BLaER1 treated with 17β-estradiol and CSF1 and Interleukin-3, amounts not matched to agents 10 nM and 100 nM (cell line): Measurements from ENCODE around the gene CADPS2.

Experiments
- H3K27ac ChIP-seq, 11 experiments: shearing (Covaris generic); formaldehyde crosslinking; 2 replicates each; pipeline ENCODE4 v1.8.1; 2022
- H3K27me3 ChIP-seq, 11 experiments: shearing (Covaris generic); formaldehyde crosslinking; 2 replicates each; pipeline ENCODE4 v1.8.1; 2022
- H3K36me3 ChIP-seq, 11 experiments: shearing (Covaris generic); formaldehyde crosslinking; 2 replicates each; pipeline ENCODE4 v1.8.1; 2022
- H3K4me1 ChIP-seq, 10 experiments: shearing (Covaris generic); formaldehyde crosslinking; 2 replicates each; pipeline ENCODE4 v1.8.1; 2022
- H3K4me2 ChIP-seq, 11 experiments: shearing (Covaris generic); formaldehyde crosslinking; 2 replicates each; pipeline ENCODE4 v1.8.1; 2022
- H3K4me3 ChIP-seq, 10 experiments: shearing (Covaris generic); formaldehyde crosslinking; 2 replicates each; pipeline ENCODE4 v1.8.1; 2022
- H3K9ac ChIP-seq, 11 experiments: shearing (Covaris generic); formaldehyde crosslinking; 2 replicates each; pipeline ENCODE4 v1.8.1; 2022
- H3K9me3 ChIP-seq, 11 experiments: shearing (Covaris generic); formaldehyde crosslinking; replicated peaks in 1 of 11; 2 replicates each; pipeline ENCODE4 v1.8.1; 2022
- H4K20me1 ChIP-seq, 11 experiments: shearing (Covaris generic); formaldehyde crosslinking; 2 replicates each; pipeline ENCODE4 v1.8.1; 2022
- Cebpa-rat ChIP-seq, 11 experiments: shearing (Covaris generic); IDR thresholded peaks; 2 replicates each; pipeline ENCODE4 v1.8.1; 2022

The CADPS2 gene

DNA sequence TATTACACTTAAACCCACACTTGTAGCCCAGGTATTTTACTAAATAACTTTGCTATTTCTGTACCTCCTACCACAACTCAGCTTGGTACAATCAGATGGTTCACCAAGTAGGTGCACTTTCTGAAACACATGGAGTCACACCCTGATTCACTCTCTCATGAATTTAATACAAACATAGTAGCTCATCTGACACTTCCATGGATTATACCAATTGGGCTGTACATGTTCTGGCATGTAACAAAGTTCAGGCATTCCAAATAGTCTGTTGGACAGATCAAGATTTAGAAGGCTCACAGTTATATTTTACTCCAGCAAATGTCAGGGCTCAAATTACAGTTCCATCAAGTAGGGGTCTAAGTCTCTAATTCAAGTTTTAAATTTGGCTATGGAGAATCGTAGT is 121.4 kb downstream of the CADPS2 start:
- no peaks in the 10 kb centered on the region for H3K4me1 ChIP-seq
- no peaks in the 10 kb centered on the region for H3K27me3 ChIP-seq
- no peaks in the 10 kb centered on the region for H3K9me3 ChIP-seq

DNA sequence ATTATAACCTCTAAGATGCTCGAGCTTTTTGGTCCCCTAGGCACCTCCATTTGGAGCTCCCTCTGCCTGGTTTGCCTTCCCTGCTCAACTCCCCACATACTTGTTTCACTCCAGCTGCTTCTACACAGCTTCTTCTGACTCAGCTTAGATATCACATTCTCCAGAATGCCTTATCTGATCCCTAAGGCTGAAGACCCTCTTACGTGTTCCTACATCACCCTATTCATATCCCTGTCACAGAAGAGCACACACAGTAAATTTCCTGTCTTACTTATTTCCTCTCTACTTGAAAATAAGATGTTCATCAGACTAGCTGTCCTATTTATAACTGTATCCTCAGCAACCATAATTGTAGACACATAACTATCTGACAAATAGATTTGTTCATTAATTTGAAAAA is 122.2 kb downstream of the CADPS2 start:
- Histone ChIP-seq H4K20me1 (no peaks in the 10 kb centered on the region), H3K9me3 (no peaks in the 10 kb centered on the region), H3K27ac (no peak overlapping the region), H3K4me3 (no peak overlapping the region), H3K4me1 (no peaks in the 10 kb centered on the region), H3K36me3 (no peaks in the 10 kb centered on the region), H3K4me2 (no peak overlapping the region), H3K27me3 (no peaks in the 10 kb centered on the region), H3K9ac (no peak overlapping the region)
- TF ChIP-seq Cebpa-rat (IDR thresholded peaks at IDR 0.05): no peak

More for the DNA sequence above, 121.4 kb downstream of the CADPS2 start:
- Histone ChIP-seq H3K4me3 (no peak overlapping the region), H3K36me3 (no peaks in the 10 kb centered on the region), H3K4me2 (no peak overlapping the region), H4K20me1 (no peaks in the 10 kb centered on the region), H3K9ac (no peak overlapping the region), H3K27ac (no peak overlapping the region)
- no peak for TF ChIP-seq Cebpa-rat (IDR thresholded peaks at IDR 0.05)

GRCh38 chr7:122762071-122762470 is 124.2 kb downstream of the CADPS2 start:
- no peaks in the 10 kb centered on the region for H3K27me3 ChIP-seq
- no peaks in the 10 kb centered on the region for H3K36me3 ChIP-seq
- H3K4me2 ChIP-seq: no peak overlapping the region
- TF ChIP-seq Cebpa-rat (IDR thresholded peaks at IDR 0.05): no peak
- H4K20me1 ChIP-seq: no peaks in the 10 kb centered on the region
- H3K9me3 ChIP-seq: no peaks in the 10 kb centered on the region
- no peak overlapping the region for H3K27ac ChIP-seq
- no peak overlapping the region for H3K4me3 ChIP-seq
- no peaks in the 10 kb centered on the region for H3K4me1 ChIP-seq
- H3K9ac ChIP-seq: no peak overlapping the region

- Histone ChIP-seq H3K4me2 (no peak overlapping the region), H3K36me3 (no peaks in the 10 kb centered on the region)
- TF ChIP-seq Cebpa-rat (IDR thresholded peaks at IDR 0.05): no peak
Measured at GRCh38 chr7:122758501-122758900, 127.8 kb downstream of the CADPS2 start.

GRCh38 chr7:122756860-122757259 is 129.4 kb downstream of the CADPS2 start:
- no peak overlapping the region for H3K4me3 ChIP-seq
- no peak overlapping the region for H3K4me2 ChIP-seq
- no peaks in the 10 kb centered on the region for H3K36me3 ChIP-seq
- TF ChIP-seq Cebpa-rat (IDR thresholded peaks at IDR 0.05): no peak
- no peaks in the 10 kb centered on the region for H3K4me1 ChIP-seq
- H3K27me3 ChIP-seq: no peaks in the 10 kb centered on the region
- H3K9ac ChIP-seq: no peak overlapping the region
- H3K9me3 ChIP-seq: no peaks in the 10 kb centered on the region
- no peak overlapping the region for H3K27ac ChIP-seq
- no peaks in the 10 kb centered on the region for H4K20me1 ChIP-seq

More at GRCh38 chr7:122758501-122758900, 127.8 kb downstream of the CADPS2 start:
- H3K4me1 ChIP-seq: no peaks in the 10 kb centered on the region
- H3K27me3 ChIP-seq: no peaks in the 10 kb centered on the region
- no peak overlapping the region for H3K27ac ChIP-seq
- no peaks in the 10 kb centered on the region for H3K9me3 ChIP-seq
- H3K4me3 ChIP-seq: no peak overlapping the region
- H3K9ac ChIP-seq: no peak overlapping the region
- no peaks in the 10 kb centered on the region for H4K20me1 ChIP-seq

GRCh38 chr7:122755696-122756095 is 130.6 kb downstream of the CADPS2 start:
- Histone ChIP-seq H3K4me3 (no peak overlapping the region), H3K9ac (no peak overlapping the region), H3K4me2 (no peak overlapping the region), H3K9me3 (no peaks in the 10 kb centered on the region), H3K27ac (no peak overlapping the region), H4K20me1 (no peaks in the 10 kb centered on the region), H3K4me1 (no peaks in the 10 kb centered on the region), H3K36me3 (no peaks in the 10 kb centered on the region), H3K27me3 (no peaks in the 10 kb centered on the region)
- TF ChIP-seq Cebpa-rat (IDR thresholded peaks at IDR 0.05): no peak

DNA sequence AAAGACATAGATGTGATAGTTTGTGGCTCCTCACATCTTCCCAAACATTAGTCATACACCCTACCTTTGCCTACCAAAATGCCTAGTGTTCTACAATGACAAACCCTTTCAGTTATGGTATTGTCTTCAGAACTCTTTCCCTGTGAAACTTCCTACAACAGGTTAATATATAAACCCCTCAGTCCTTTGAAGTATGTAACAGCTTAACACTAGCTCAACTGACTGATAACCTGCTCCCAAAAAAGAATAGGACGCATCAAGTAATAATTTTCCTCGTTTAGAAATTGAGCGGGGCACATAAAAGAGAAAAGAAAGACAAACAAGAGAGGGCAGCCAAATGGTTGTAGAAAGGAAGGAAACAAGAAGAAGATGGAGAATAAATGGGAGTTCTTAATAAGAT is 133.7 kb downstream of the CADPS2 start:
- no peak for TF ChIP-seq Cebpa-rat (IDR thresholded peaks at IDR 0.05)
- Histone ChIP-seq H3K27ac (no peak overlapping the region), H3K9me3 (no peaks in the 10 kb centered on the region), H3K4me2 (no peak overlapping the region), H3K4me3 (no peak overlapping the region), H3K4me1 (no peaks in the 10 kb centered on the region), H4K20me1 (no peaks in the 10 kb centered on the region), H3K27me3 (no peaks in the 10 kb centered on the region), H3K36me3 (no peaks in the 10 kb centered on the region), H3K9ac (no peak overlapping the region)

DNA sequence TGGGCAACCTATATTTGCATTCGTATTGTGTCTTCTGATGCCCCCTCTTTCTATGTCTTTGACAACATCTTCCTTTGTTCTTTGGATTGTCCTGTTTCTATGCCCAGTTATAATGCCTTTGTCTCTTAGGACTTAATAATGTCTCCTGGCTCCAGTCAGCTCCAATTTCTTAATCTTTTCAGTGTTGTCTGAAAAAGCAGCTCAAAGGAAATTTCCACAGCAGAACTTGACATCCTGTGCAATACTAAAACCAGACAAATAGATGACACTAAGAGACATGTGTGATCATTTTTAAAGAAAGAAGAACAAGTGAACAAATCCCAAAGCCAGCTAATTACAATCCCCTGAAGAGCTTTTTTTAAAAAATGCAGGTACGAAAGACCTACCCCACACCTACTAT is 135.9 kb downstream of the CADPS2 start:
- H3K27ac ChIP-seq: no peak overlapping the region
- H4K20me1 ChIP-seq: no peaks in the 10 kb centered on the region
- TF ChIP-seq Cebpa-rat (IDR thresholded peaks at IDR 0.05): no peak
- H3K4me3 ChIP-seq: no peak overlapping the region
- H3K9me3 ChIP-seq: no peaks in the 10 kb centered on the region
- no peaks in the 10 kb centered on the region for H3K4me1 ChIP-seq
- no peak overlapping the region for H3K9ac ChIP-seq
- H3K27me3 ChIP-seq: no peaks in the 10 kb centered on the region
- no peaks in the 10 kb centered on the region for H3K36me3 ChIP-seq
- H3K4me2 ChIP-seq: no peak overlapping the region

DNA sequence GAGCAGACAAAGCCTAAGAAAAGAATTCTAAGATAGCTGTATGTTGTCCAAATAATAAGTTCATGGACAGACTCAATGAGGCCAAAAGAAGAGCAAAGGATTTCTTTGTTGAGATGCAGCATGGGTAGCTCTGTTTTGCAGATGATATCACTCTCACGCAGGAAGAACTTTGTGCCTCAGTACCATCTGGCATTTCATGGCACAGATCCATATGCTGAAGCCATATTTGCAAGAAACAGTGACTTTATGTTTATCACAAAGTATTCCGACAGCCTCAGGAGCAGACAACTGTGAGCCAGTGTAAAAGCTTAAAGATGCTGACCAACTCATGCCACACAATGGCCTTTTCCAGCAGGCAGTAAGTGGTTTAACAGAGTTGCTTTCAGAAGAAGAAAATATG is 138.1 kb downstream of the CADPS2 start:
- Histone ChIP-seq H3K9ac (no peak overlapping the region), H3K36me3 (no peaks in the 10 kb centered on the region), H4K20me1 (no peaks in the 10 kb centered on the region), H3K4me3 (no peak overlapping the region), H3K27me3 (no peaks in the 10 kb centered on the region), H3K4me1 (no peaks in the 10 kb centered on the region), H3K9me3 (no peaks in the 10 kb centered on the region), H3K27ac (no peak overlapping the region), H3K4me2 (no peak overlapping the region)
- TF ChIP-seq Cebpa-rat (IDR thresholded peaks at IDR 0.05): no peak

DNA sequence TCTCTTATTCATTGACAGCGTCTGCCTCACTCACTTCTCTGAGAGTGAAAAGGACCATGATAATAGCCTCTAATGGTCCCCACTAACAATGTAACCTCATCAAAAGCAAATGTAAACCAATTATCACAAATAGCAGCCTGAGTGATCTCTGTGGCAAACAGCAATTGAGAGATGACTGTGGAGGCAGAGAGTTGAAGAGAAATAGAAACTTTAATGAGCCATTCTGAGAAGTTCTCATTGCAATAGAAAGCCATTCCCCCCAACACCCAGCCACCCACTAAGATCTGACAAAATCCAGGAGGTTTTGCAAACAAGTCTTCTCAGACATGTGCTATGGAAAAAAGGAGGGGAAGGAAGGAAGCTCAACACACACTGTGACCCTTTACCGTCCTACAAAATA is 139.3 kb downstream of the CADPS2 start:
- Histone ChIP-seq H3K9me3 (no peaks in the 10 kb centered on the region), H3K27me3 (no peaks in the 10 kb centered on the region), H3K36me3 (no peaks in the 10 kb centered on the region), H3K4me2 (no peak overlapping the region), H3K9ac (no peak overlapping the region), H4K20me1 (no peaks in the 10 kb centered on the region), H3K27ac (no peak overlapping the region), H3K4me3 (no peak overlapping the region), H3K4me1 (no peaks in the 10 kb centered on the region)
- TF ChIP-seq Cebpa-rat (IDR thresholded peaks at IDR 0.05): no peak

- H3K9me3 ChIP-seq: no peaks in the 10 kb centered on the region
- H3K4me1 ChIP-seq: no peaks in the 10 kb centered on the region
- no peak for TF ChIP-seq Cebpa-rat (IDR thresholded peaks at IDR 0.05)
- H3K36me3 ChIP-seq: no peaks in the 10 kb centered on the region
- no peak overlapping the region for H3K27ac ChIP-seq
- H3K4me3 ChIP-seq: no peak overlapping the region
- H3K4me2 ChIP-seq: no peak overlapping the region
- no peaks in the 10 kb centered on the region for H4K20me1 ChIP-seq
- no peak overlapping the region for H3K9ac ChIP-seq
- no peaks in the 10 kb centered on the region for H3K27me3 ChIP-seq
Measured at GRCh38 chr7:122743211-122743610, 143.0 kb downstream of the CADPS2 start.
